Liver (tissue), 9 donors: ENCODE results near the gene TIMP3. TPM values are rescaled to one million over a fixed set of nuclear protein-coding genes. Genes with fewer than 3 reads are reported as not detected.

Experiments
- DNase-seq: peaks from one replicate; pipeline ENCODE4 v3.0.0-alpha.2; 2017; ENCODE audit warnings: low spot score
- H3K27ac ChIP-seq, 2 donors: one replicate each; pipeline ENCODE4 v1.7.0; 2013; ENCODE audit warnings: inconsistent platforms in 2 of 2, low read length in 2 of 2, control low read depth in 1 of 2, low read depth in 1 of 2, mild to moderate bottlenecking in 1 of 2
- H3K27me3 ChIP-seq, 4 donors: one replicate each; pipeline versions ENCODE4 v1.6.1 to v1.7.0; 2013; ENCODE audit warnings: low read length in 3 of 4, inconsistent platforms in 1 of 4, mild to moderate bottlenecking in 1 of 4, moderate library complexity in 1 of 4; ENCODE audit not compliant: control insufficient read depth in 4 of 4, insufficient read depth in 4 of 4
- H3K36me3 ChIP-seq, 4 donors: one replicate each; pipeline versions ENCODE4 v1.6.1 to v1.7.0; 2013; ENCODE audit warnings: low read length in 3 of 4, mild to moderate bottlenecking in 3 of 4, low read depth in 1 of 4, moderate library complexity in 1 of 4; ENCODE audit not compliant: control insufficient read depth in 4 of 4, insufficient read depth in 3 of 4
- H3K4me1 ChIP-seq, 4 donors: one replicate each; pipeline versions ENCODE4 v1.6.1 to v1.7.0; 2013; ENCODE audit warnings: low read length in 3 of 4, mild to moderate bottlenecking in 3 of 4, moderate library complexity in 1 of 4; ENCODE audit not compliant: control insufficient read depth in 4 of 4, insufficient read depth in 4 of 4
- H3K4me3 ChIP-seq, 3 donors: one replicate each; pipeline versions ENCODE4 v1.6.1 to v1.7.0; 2013; ENCODE audit warnings: low read length in 3 of 3, control low read depth in 1 of 3, low read depth in 1 of 3, mild to moderate bottlenecking in 1 of 3
- H3K9ac ChIP-seq, 2 donors: one replicate each; pipeline ENCODE4 v1.7.0; 2013; ENCODE audit warnings: low read length in 2 of 2, mild to moderate bottlenecking in 2 of 2, moderate library complexity in 2 of 2, control low read depth in 1 of 2, low read depth in 1 of 2
- H3K9me3 ChIP-seq, 4 donors: one replicate each; pipeline versions ENCODE4 v1.6.1 to v1.7.0; 2013; ENCODE audit warnings: low read length in 3 of 4; ENCODE audit not compliant: control insufficient read depth in 4 of 4
- ATF3 ChIP-seq: IDR thresholded peaks from 2 replicates; pipeline ENCODE4 v1.6.1; 2016; ENCODE audit warnings: antibody characterized with exemption
- CTCF ChIP-seq: fragments of 150-350 bp; IDR thresholded peaks from 2 replicates; pipeline ENCODE4 v1.5.1; 2017; ENCODE audit warnings: improper control_type of control experiment, low read depth, low read length; ENCODE audit not compliant: missing input control
- EGR1 ChIP-seq, 2 donors: IDR thresholded peaks; 2 replicates each; pipeline ENCODE4 v1.6.1; 2016 to 2018; ENCODE audit warnings: antibody characterized with exemption in 2 of 2, low read depth in 2 of 2
- FOXA1 ChIP-seq: IDR thresholded peaks from 2 replicates; pipeline ENCODE4 v1.6.1; 2016; ENCODE audit warnings: antibody characterized with exemption
- FOXA2 ChIP-seq: IDR thresholded peaks from 2 replicates; pipeline ENCODE4 v1.6.1; 2016; ENCODE audit warnings: antibody characterized with exemption
- HNF4A ChIP-seq, 2 donors: conservative IDR thresholded peaks; 2 replicates each; pipeline ENCODE4 v1.6.1; 2016; ENCODE audit warnings: antibody characterized with exemption in 2 of 2, mild to moderate bottlenecking in 2 of 2
- HNF4G ChIP-seq: IDR thresholded peaks from 2 replicates; pipeline ENCODE4 v1.6.1; 2016; ENCODE audit warnings: antibody characterized with exemption
- JUND ChIP-seq, 2 donors: IDR thresholded peaks; 2 replicates each; pipeline ENCODE4 v1.6.1; 2016; ENCODE audit warnings: antibody characterized with exemption in 2 of 2
- NR2F2 ChIP-seq: IDR thresholded peaks from 2 replicates; pipeline ENCODE4 v1.6.1; 2016; ENCODE audit warnings: antibody characterized with exemption
- RAD21 ChIP-seq, 2 donors: IDR thresholded peaks; 2 replicates each; pipeline ENCODE4 v1.6.1; 2016; ENCODE audit warnings: antibody characterized with exemption in 2 of 2, mild to moderate bottlenecking in 2 of 2
- RXRA ChIP-seq, 2 donors: IDR thresholded peaks; 2 replicates each; pipeline ENCODE4 v1.6.1; 2017 to 2018; ENCODE audit warnings: antibody characterized with exemption in 2 of 2, mild to moderate bottlenecking in 1 of 2
- YY1 ChIP-seq: IDR thresholded peaks from 2 replicates; pipeline ENCODE4 v1.6.1; 2016; ENCODE audit warnings: antibody characterized with exemption, mild to moderate bottlenecking
- WGBS: extraction: QIAGEN DNeasy Blood & Tissue Kit; methylation state at CpG from one replicate; pipeline ENCODE4 v1.1.7; 2013; 5-methylcytosine and 5-hydroxymethylcytosine counted together
- polyA plus RNA-seq, 2 donors: library from polyadenylated mRNA; stranded (reverse) in 1 of 2; unstranded in 1 of 2; fragments of 200-250 nt in 1 of 2; fragments of >200 nt in 1 of 2; fragmentation: Nextera tagmentation in 1 of 2; extraction: Ambion mirVana in 1 of 2; gene quantifications; one replicate each; pipeline versions ENCODE4 v1.2.1 to v1.2.3, GENCODE V29; 2013 to 2015
- total RNA-seq, 2 donors: library from RNA; depleted of rRNA; stranded (reverse); fragments of >200 nt; gene quantifications; one replicate each; pipeline ENCODE4 v1.2.3, GENCODE V29; 2014
- TF ChIP-seq, protein P1 (sequence below): IDR thresholded peaks from 2 replicates; pipeline ENCODE4 v1.6.1; 2016; ENCODE audit warnings: antibody characterized with exemption, mild to moderate bottlenecking
- TF ChIP-seq, protein P2 (sequence below): IDR thresholded peaks from 2 replicates; pipeline ENCODE4 v1.6.1; 2016; ENCODE audit warnings: antibody characterized with exemption
- TF ChIP-seq, protein P3 (sequence below): IDR thresholded peaks from 2 replicates; pipeline ENCODE4 v1.6.1; 2016; ENCODE audit warnings: antibody characterized with exemption
- donor health status: healthy.
- donor health status: healthy.
- donor health status: healthy.
- donor health status: healthy.
- donor health status: healthy.

TIMP3 gene
- total and polyA plus RNA-seq, 4 donors: 28.0 to 44.0 (median 31.2) TPM

DNA sequence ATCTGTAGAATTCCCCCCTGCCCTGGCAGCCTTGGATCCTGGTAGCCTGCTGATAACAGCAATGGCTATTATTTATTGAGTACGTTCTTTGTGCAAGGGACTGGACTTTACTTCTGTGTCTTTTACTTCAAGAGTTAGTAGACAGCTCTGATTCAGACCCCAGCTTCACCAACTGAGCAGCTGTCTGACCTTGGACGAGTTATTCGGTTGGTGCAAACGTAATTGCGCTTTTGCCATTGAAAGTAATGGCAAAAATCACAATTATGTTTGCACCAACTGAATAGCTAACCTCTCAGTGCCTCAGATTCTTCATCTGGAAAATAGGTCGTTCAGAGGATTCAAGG lies 108.9 kb downstream of the TIMP3 start:
- Histone ChIP-seq H3K4me1 (no peaks in the 10 kb centered on the region), H3K27ac (no peak overlapping the region), H3K27me3 (no peaks in the 10 kb centered on the region), H3K9me3 (no peaks in the 10 kb centered on the region), H3K36me3 (no peaks in the 10 kb centered on the region), H3K9ac (no peak overlapping the region), H3K4me3 (no peak overlapping the region)
- DNase-seq: no peak
- 83% methylated on average over 6 of the region's 6 CpGs for WGBS
- TF ChIP-seq JUND (IDR thresholded peaks at IDR 0.05) (no peak), FOXA1 (no peak), CTCF (no peak), ATF3 (no peak), RXRA (IDR thresholded peaks at IDR 0.05) (no peak), FOXA2 (no peak), NR2F2 (no peak), HNF4G (no peak), EGR1 (IDR thresholded peaks at IDR 0.05; ENCODE audit: low read depth in 2 of 2) (no peak), HNF4A (conservative IDR thresholded peaks at IDR 0.05) (no peak), RAD21 (IDR thresholded peaks at IDR 0.05) (no peak)
- TF ChIP-seq, protein P1, sequence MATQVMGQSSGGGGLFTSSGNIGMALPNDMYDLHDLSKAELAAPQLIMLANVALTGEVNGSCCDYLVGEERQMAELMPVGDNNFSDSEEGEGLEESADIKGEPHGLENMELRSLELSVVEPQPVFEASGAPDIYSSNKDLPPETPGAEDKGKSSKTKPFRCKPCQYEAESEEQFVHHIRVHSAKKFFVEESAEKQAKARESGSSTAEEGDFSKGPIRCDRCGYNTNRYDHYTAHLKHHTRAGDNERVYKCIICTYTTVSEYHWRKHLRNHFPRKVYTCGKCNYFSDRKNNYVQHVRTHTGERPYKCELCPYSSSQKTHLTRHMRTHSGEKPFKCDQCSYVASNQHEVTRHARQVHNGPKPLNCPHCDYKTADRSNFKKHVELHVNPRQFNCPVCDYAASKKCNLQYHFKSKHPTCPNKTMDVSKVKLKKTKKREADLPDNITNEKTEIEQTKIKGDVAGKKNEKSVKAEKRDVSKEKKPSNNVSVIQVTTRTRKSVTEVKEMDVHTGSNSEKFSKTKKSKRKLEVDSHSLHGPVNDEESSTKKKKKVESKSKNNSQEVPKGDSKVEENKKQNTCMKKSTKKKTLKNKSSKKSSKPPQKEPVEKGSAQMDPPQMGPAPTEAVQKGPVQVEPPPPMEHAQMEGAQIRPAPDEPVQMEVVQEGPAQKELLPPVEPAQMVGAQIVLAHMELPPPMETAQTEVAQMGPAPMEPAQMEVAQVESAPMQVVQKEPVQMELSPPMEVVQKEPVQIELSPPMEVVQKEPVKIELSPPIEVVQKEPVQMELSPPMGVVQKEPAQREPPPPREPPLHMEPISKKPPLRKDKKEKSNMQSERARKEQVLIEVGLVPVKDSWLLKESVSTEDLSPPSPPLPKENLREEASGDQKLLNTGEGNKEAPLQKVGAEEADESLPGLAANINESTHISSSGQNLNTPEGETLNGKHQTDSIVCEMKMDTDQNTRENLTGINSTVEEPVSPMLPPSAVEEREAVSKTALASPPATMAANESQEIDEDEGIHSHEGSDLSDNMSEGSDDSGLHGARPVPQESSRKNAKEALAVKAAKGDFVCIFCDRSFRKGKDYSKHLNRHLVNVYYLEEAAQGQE: no peak
- TF ChIP-seq, protein P2, sequence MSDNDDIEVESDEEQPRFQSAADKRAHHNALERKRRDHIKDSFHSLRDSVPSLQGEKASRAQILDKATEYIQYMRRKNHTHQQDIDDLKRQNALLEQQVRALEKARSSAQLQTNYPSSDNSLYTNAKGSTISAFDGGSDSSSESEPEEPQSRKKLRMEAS: no peak
- TF ChIP-seq, protein P3, sequence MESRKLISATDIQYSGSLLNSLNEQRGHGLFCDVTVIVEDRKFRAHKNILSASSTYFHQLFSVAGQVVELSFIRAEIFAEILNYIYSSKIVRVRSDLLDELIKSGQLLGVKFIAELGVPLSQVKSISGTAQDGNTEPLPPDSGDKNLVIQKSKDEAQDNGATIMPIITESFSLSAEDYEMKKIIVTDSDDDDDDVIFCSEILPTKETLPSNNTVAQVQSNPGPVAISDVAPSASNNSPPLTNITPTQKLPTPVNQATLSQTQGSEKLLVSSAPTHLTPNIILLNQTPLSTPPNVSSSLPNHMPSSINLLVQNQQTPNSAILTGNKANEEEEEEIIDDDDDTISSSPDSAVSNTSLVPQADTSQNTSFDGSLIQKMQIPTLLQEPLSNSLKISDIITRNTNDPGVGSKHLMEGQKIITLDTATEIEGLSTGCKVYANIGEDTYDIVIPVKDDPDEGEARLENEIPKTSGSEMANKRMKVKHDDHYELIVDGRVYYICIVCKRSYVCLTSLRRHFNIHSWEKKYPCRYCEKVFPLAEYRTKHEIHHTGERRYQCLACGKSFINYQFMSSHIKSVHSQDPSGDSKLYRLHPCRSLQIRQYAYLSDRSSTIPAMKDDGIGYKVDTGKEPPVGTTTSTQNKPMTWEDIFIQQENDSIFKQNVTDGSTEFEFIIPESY: no peak

- no peak overlapping the region for H3K9ac ChIP-seq
- no peaks in the 10 kb centered on the region for H3K36me3 ChIP-seq
- H3K4me3 ChIP-seq: no peak overlapping the region
- TF ChIP-seq RAD21 (IDR thresholded peaks at IDR 0.05) (no peak), NR2F2 (no peak), EGR1 (IDR thresholded peaks at IDR 0.05; ENCODE audit: low read depth in 2 of 2) (no peak), YY1 (no peak)
- H3K27me3 ChIP-seq: no peaks in the 10 kb centered on the region
- DNase-seq: no peak
- no peak overlapping the region for H3K27ac ChIP-seq
- WGBS: 69% methylated on average over 9 of the region's 9 CpGs
- peaks cover 0 to 3% (median 0%) of the 10 kb centered on the region in 4 donors for H3K9me3 ChIP-seq
- no peaks in the 10 kb centered on the region for H3K4me1 ChIP-seq
Observed at GRCh38 chr22:32911503-32911902, 110.0 kb downstream of the TIMP3 start.
